ENCODE measurements around the gene PRPF39.
"Not testable (repeated sequence)": the region's sequence is repeated elsewhere in the genome, so short reads cannot be mapped to it uniquely, and the experiment has no call there.

PRPF39 gene

GRCh38 chr14:45136399-45136798 is 52.5 kb downstream of the PRPF39 start:
- DNase-seq (ENCODE audit: low read depth), result no peak

DNA sequence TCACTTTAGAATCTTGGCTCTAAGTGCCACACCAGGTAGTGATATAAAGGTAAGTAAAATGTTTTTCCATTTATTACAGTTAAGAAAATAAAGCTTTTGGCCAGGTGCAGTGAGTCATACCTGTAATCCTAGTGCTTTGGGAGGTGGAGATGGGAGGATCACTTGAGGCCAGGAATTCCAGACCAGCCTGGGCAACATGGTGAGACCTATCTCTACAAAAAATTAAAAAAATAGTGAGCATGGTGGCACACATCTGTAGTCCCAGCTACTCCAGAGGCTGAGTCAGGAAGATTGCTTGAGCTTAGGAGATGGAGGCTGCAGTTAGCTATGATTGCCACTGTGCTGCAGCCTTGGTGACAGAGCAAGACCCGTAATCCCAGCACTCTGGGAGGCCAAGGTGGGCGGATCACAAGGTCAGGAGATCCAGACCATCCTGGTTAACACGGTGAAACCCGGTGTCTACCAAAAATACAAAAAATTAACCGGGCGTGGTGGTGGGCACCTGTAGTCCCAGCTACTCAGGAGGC is 56.8 kb downstream of the PRPF39 start:
- no peak for DNase-seq (ENCODE audit: low read depth)

- DNase-seq (ENCODE audit: low read depth), result not testable (repeated sequence)
Measured at GRCh38 chr14:45142083-45142482, 58.2 kb downstream of the PRPF39 start.

DNA sequence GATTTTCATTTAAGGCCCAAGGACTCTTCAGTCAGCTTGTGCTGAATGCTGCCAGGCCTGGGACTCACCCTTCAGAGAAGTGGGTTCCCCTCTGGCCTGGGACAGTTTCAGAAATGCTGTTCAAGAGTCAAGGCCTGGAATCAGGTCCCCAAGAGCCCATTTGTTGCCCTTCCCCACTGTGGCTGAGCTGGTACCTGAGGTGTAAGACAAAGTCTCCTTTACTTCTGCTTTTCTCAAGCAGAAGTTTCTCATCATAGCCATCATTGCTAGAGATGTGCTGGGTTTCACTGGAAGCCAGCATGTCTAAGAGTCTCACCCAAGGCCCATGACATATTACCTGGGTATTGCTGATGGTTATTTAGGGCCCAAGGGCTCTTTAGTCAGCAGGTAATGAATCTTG is 60.7 kb downstream of the PRPF39 start:
- no peak for DNase-seq (ENCODE audit: low read depth)

GRCh38 chr14:45145214-45145613 is 61.3 kb downstream of the PRPF39 start:
- DNase-seq (ENCODE audit: low read depth), result no peak

DNA sequence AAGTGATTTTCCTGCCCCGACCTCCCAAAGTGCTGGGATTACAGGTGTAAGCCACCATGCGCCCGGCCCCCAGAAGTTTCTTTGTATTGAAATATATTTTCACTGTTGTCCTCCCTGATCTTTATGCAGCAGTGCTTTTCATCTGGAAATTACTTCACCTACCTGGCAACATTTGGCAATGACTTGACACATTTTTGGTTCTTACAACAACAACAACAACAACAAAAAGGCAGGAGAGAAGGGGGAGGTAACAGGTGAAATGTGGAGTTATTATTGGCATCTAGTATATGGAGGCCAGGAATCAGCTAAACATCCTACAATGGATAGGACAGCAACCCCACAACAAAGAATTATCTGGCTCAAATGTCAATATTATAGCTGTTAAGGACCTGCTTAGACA is 65.7 kb downstream of the PRPF39 start:
- no peak for DNase-seq (ENCODE audit: low read depth)

GRCh38 chr14:45150386-45150890 is 66.5 kb downstream of the PRPF39 start:
- DNase-seq (ENCODE audit: low read depth), result no peak

DNA sequence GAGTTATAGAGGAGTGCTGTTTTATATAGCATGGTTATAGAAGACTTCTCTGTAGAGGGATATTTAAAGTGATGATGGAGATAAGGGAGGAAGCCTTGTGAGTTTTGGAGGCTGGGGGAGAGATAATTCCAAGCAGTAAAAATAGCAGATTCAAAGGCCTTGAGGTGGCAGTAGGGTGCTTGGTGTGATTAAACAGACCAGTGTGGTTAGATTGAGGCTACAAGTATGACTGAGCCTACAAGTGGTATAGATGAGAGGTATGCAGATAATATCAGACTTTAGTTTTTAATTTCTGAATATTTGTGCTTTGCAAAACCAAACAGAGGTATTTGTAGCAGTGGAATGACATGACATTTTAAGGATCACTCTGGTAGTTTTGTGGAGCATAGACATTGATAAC is 72.2 kb downstream of the PRPF39 start:
- DNase-seq (ENCODE audit: low read depth), result no peak
